Epithelial cell of esophagus (primary cell): Measurements from ENCODE around the gene PTCD3.

ENCODE experiments used
- DNase-seq: peaks from one replicate; pipeline ENCODE4 v3.0.0; 2010; ENCODE audit warnings: low read depth
- H3K4me3 ChIP-seq: 2 replicates; pipeline ENCODE4 v1.5.1; 2011; ENCODE audit warnings: mild to moderate bottlenecking, low read length, control low read depth
- CTCF ChIP-seq: IDR thresholded peaks from 2 replicates; pipeline ENCODE4 v1.5.1; 2011; ENCODE audit warnings: low read depth, mild to moderate bottlenecking, low read length, control low read depth, inconsistent platforms; ENCODE audit not compliant: insufficient read depth; ENCODE audit errors: missing control alignments

Gene PTCD3

DNA sequence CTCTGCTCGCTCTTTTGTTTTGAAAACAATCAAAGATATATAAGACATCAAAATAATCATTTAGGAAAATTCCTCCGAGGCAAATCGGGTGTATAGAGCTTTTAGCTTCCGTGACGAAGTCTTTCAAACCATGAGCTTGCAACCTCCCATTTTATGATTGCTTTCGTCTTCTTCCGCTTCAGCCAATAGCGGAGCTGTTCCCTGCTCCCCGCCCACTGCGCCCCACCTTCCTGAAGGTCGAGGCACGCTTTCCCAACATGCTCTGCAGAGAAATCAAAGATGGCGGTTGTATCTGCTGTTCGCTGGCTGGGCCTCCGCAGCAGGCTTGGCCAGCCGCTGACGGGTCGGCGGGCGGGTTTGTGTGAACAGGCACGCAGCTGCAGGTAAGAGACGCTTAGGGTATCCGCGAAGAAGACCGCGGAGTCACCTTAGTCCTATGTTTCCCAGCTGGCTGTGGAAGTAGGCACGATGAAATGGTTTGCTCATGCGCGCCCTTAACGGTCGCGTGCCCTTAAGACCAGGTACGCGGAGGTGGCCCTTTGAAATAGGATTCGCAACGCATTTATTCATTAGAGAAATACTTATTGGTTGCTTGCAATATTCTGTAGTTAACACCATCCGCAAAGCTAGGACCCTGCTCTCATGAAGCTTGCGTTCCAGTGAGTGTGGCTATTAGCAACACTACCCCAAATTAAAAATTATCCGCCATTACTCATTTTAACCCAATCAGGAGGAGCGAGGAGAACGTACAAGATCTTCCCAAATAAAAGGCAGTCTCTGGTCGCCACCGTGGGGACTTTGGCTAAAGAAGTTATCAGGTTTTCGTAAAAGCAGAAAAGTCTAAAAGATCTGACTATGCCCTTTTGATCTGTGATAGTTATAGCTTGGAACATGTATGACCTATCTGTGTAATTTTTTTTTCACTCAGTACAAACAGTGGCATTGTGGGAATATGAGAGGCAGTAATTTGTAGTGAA lies at the start of gene PTCD3:
Gene PTCD3, plus strand, starts transcription at position 267 of the 977 bp plus-strand sequence. Its CDS starts 13 bp downstream, at position 280.
- H3K4me3 ChIP-seq, result peak within 1 kb of the TSS; percentile 69
- peak; percentile 98 for DNase-seq
- no peak for TF ChIP-seq CTCF

DNA sequence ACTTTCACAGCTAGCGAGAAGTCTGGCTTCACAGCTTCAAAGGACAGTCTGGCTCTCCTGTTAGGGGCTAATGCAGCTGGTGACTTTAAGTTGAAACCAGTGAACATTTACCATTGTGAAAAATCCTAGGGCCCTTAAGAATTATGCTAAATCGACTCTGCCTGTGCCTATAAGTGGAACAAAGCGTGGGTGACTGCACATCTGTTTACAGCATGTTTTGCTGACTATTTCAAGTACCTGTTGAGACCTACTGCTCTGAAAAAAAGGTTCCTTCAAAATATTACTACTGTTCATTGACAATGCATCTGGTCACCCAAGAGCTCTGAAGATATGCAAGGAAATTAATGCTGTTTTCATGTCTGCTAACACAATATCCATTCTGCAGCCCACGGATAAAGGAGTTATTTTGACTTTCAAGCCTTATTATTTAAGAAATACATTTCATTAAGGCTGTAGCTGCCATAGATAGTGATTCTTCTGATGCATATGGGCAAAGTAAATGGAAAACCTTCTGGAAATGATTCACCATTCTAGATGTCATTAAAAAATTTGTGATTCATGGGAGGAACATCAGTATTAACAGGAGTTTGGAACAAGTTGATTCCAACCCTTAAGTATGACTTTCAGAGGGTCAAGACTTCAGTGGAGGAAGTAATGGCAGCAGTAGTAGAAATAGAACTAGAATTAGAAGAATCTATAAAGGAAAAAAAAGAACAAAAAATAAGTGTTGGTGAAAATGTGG lies 49.3 kb upstream of the PTCD3 start:
- no peak for DNase-seq
- no peak for TF ChIP-seq CTCF
- H3K4me3 ChIP-seq, result no peak overlapping the region

GRCh38 chr2:86062043-86062442 lies 44.0 kb upstream of the PTCD3 start:
- peak; percentile 22 for DNase-seq
- no peak overlapping the region for H3K4me3 ChIP-seq
- no peak for TF ChIP-seq CTCF

- no peak for DNase-seq
- H3K4me3 ChIP-seq, result no peak overlapping the region
- TF ChIP-seq CTCF, result no peak
These were observed 42.0 kb upstream of the PTCD3 start for GRCh38 chr2:86064006-86064405.

DNA sequence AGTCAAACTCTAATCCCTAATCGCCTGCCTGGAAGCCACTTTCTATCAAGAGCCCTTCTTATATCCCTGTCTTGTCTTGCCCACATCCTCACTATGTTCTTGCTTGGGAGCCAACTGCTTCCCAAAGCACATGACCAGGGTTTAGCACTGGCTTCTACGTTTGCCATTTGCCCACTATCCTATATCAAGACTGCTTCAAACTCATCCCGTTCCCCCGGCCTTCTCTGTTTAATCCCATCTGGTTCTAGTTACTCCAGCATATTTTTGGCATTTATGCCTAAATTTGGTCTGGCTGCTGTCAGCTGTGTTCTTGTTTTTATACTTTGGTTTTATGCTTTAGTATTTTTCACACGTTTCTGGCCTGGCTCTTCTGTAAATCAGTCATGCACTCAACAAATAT lies 40.5 kb upstream of the PTCD3 start:
- no peak for TF ChIP-seq CTCF
- no peak for DNase-seq
- H3K4me3 ChIP-seq, result no peak overlapping the region

DNA sequence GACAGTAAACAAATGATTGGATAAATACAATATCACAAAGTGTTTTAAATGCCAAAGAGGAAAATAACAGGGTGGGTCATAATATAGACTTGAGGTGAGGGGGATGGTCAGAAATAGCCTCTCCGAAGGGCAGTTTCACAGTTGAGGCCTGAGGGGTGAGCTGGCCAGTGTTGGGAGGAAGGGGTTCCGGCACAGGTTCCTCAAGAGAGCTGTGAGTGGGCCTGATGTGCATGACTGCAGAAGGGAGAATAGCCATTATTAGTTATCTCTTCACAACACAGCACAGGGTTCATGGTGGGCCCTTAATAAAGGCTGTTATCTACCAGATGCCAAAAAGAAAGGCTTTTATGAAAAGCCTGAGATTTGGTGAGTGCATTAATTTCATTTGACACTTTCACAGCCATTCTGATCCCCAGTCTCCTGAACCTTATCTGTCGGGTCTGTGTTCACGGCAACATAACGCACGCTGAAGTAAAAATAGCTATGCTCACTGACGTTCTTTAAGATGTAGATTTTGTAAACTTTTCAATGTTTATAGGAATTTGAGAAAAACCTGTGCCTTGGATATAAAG lies 39.9 kb upstream of the PTCD3 start:
- DNase-seq, result no peak
- TF ChIP-seq CTCF, result no peak
- no peak overlapping the region for H3K4me3 ChIP-seq
